Neural progenitor cell (in vitro differentiated cells): ENCODE results near the gene CNTNAP2. TPM values are rescaled to one million over a fixed set of nuclear protein-coding genes. Genes with fewer than 3 reads are reported as not detected.

Experiments
- DNase-seq: peaks from one replicate; pipeline ENCODE4 v3.0.0-alpha.2; 2016; ENCODE audit warnings: low spot score
- H2AFZ ChIP-seq: fragments of 200-600 bp; sonication (generic); replicated peaks from 2 replicates; pipeline ENCODE4 v1.6.1; 2016; ENCODE audit warnings: antibody characterized with exemption
- H3F3A ChIP-seq: fragments of 200-600 bp; sonication (generic); 2 replicates; pipeline ENCODE4 v1.6.1; 2016; ENCODE audit warnings: antibody characterized with exemption, low read depth
- H3K27ac ChIP-seq: fragments of 200-600 bp; sonication (generic); 2 replicates; pipeline ENCODE4 v1.5.1; 2016; ENCODE audit warnings: mild to moderate bottlenecking
- H3K27me3 ChIP-seq: fragments of 200-600 bp; sonication (generic); 2 replicates; pipeline ENCODE4 v1.6.1; 2016; ENCODE audit warnings: mild to moderate bottlenecking, moderate library complexity
- H3K36me3 ChIP-seq: fragments of 200-600 bp; sonication (generic); 2 replicates; pipeline ENCODE4 v1.5.1; 2016
- H3K4me1 ChIP-seq: fragments of 200-600 bp; sonication (generic); 2 replicates; pipeline ENCODE4 v1.6.1; 2016; ENCODE audit warnings: mixed run types
- H3K4me2 ChIP-seq: fragments of 200-600 bp; sonication (generic); 2 replicates; pipeline ENCODE4 v1.6.1; 2016
- H3K4me3 ChIP-seq: fragments of 200-600 bp; sonication (generic); 2 replicates; pipeline ENCODE4 v1.5.1; 2016
- H3K79me2 ChIP-seq: fragments of 200-600 bp; sonication (generic); 2 replicates; pipeline ENCODE4 v1.6.1; 2016; ENCODE audit warnings: low read depth
- H3K9ac ChIP-seq: fragments of 200-600 bp; sonication (generic); 2 replicates; pipeline ENCODE4 v1.6.1; 2016
- H3K9me3 ChIP-seq: fragments of 200-600 bp; sonication (generic); 2 replicates; pipeline ENCODE4 v1.5.1; 2016; ENCODE audit warnings: low read depth
- H4K20me1 ChIP-seq: fragments of 200-600 bp; sonication (generic); 2 replicates; pipeline ENCODE4 v1.6.1; 2016; ENCODE audit warnings: low read depth
- H3K27ac Mint-ChIP-seq: 3 replicates; pipeline ENCODE4 v1.8.0; 2021; ENCODE audit warnings: mixed read lengths
- H3K27me3 Mint-ChIP-seq: 2 replicates; pipeline ENCODE4 v1.8.0; 2022; ENCODE audit warnings: low read depth, mild to moderate bottlenecking, inconsistent platforms, moderate library complexity, mixed read lengths; ENCODE audit not compliant: insufficient read depth
- H3K36me3 Mint-ChIP-seq: 3 replicates; pipeline ENCODE4 v1.8.0; 2021; ENCODE audit warnings: mixed read lengths
- H3K4me1 Mint-ChIP-seq: 3 replicates; pipeline ENCODE4 v1.8.0; 2021; ENCODE audit warnings: mixed read lengths
- H3K4me3 Mint-ChIP-seq: 3 replicates; pipeline ENCODE4 v1.8.0; 2021; ENCODE audit warnings: mild to moderate bottlenecking, moderate library complexity, mixed read lengths
- H3K9me3 Mint-ChIP-seq: 3 replicates; pipeline ENCODE4 v1.8.0; 2020; ENCODE audit warnings: mixed read lengths
- EZH2 ChIP-seq: fragments of 200-600 bp; sonication (generic); IDR thresholded peaks from 2 replicates; pipeline ENCODE4 v1.6.1; 2017; ENCODE audit warnings: antibody characterized with exemption, mild to moderate bottlenecking, moderate library complexity
- EZH2phosphoT487 ChIP-seq: fragments of 200-600 bp; sonication (generic); IDR thresholded peaks from 2 replicates; pipeline ENCODE4 v1.6.1; 2017; ENCODE audit warnings: antibody characterized with exemption
- total RNA-seq: library from RNA; depleted of rRNA; stranded (reverse); fragments of >200 nt; gene quantifications from 2 replicates; pipeline ENCODE4 v1.2.3, GENCODE V29; 2015; ENCODE audit warnings: low replicate concordance
- TF ChIP-seq, protein P1 (sequence below): fragments of 200-600 bp; sonication (generic); IDR thresholded peaks from 2 replicates; pipeline ENCODE4 v1.5.1; 2017; ENCODE audit warnings: antibody characterized with exemption, mild to moderate bottlenecking

Gene CNTNAP2
- total RNA-seq, 1 donor from 2014 or later: 126 TPM

- Histone ChIP-seq H4K20me1 (no peaks in the 10 kb centered on the region), H3K4me2 (no peak overlapping the region), H3K4me1 (no peaks in the 10 kb centered on the region), H3K27ac (no peak overlapping the region), H3K27me3 (no peaks in the 10 kb centered on the region), H3K4me3 (no peak overlapping the region), H2AFZ (no peak overlapping the region), H3K9ac (no peak overlapping the region), H3K36me3 (no peaks in the 10 kb centered on the region), H3K79me2 (no peaks in the 10 kb centered on the region), H3F3A (no peaks in the 10 kb centered on the region), H3K9me3 (no peaks in the 10 kb centered on the region)
- Mint-ChIP-seq H3K36me3 (no peaks in the 10 kb centered on the region), H3K9me3 (no peaks in the 10 kb centered on the region), H3K27me3 (no peaks in the 10 kb centered on the region), H3K4me3 (no peak overlapping the region), H3K4me1 (peaks cover 6% of the 10 kb centered on the region), H3K27ac (no peak overlapping the region)
- TF ChIP-seq EZH2phosphoT487: no peak
- TF ChIP-seq, protein P1, sequence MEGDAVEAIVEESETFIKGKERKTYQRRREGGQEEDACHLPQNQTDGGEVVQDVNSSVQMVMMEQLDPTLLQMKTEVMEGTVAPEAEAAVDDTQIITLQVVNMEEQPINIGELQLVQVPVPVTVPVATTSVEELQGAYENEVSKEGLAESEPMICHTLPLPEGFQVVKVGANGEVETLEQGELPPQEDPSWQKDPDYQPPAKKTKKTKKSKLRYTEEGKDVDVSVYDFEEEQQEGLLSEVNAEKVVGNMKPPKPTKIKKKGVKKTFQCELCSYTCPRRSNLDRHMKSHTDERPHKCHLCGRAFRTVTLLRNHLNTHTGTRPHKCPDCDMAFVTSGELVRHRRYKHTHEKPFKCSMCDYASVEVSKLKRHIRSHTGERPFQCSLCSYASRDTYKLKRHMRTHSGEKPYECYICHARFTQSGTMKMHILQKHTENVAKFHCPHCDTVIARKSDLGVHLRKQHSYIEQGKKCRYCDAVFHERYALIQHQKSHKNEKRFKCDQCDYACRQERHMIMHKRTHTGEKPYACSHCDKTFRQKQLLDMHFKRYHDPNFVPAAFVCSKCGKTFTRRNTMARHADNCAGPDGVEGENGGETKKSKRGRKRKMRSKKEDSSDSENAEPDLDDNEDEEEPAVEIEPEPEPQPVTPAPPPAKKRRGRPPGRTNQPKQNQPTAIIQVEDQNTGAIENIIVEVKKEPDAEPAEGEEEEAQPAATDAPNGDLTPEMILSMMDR: no peak
- no peak for TF ChIP-seq EZH2
- DNase-seq: no peak
Observed at GRCh38 chr7:146285418-146285817, 168.8 kb downstream of the CNTNAP2 start.

DNA sequence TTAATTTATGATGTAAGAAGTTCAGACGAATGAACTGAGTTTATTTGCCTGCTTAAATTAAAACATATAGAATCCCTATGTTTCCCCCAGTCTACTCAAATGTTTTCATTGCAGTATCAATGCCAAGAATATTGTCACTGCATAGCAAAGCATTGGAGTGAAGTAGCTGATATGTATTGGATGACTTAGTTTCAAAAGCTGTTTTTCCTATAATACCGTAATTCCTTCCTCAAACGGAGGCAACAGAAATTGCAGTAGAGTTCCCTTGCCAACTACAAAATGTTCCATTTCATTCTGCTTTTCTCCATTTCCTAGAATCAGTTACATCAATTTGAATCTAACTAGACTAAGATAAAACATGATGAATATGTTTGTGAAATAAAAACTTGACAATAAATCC is 174.1 kb downstream of the CNTNAP2 start:
- TF ChIP-seq EZH2phosphoT487: no peak
- TF ChIP-seq, protein P1: no peak
- no peak for TF ChIP-seq EZH2
- H3K9me3 Mint-ChIP-seq: no peaks in the 10 kb centered on the region
- Histone ChIP-seq H3K27me3 (no peaks in the 10 kb centered on the region), H4K20me1 (no peaks in the 10 kb centered on the region), H3F3A (no peaks in the 10 kb centered on the region), H3K9ac (no peak overlapping the region), H3K9me3 (no peaks in the 10 kb centered on the region), H3K4me2 (no peak overlapping the region), H3K4me3 (no peak overlapping the region), H3K36me3 (no peaks in the 10 kb centered on the region), H2AFZ (no peak overlapping the region), H3K79me2 (no peaks in the 10 kb centered on the region), H3K4me1 (no peaks in the 10 kb centered on the region), H3K27ac (no peak overlapping the region)
- no peak overlapping the region for H3K27ac Mint-ChIP-seq
- no peaks in the 10 kb centered on the region for H3K27me3 Mint-ChIP-seq
- no peaks in the 10 kb centered on the region for H3K36me3 Mint-ChIP-seq
- no peak for DNase-seq
- peaks cover 6% of the 10 kb centered on the region for H3K4me1 Mint-ChIP-seq
- no peak overlapping the region for H3K4me3 Mint-ChIP-seq

- Histone ChIP-seq H4K20me1 (no peaks in the 10 kb centered on the region), H3K36me3 (no peaks in the 10 kb centered on the region), H3K27ac (no peak overlapping the region), H3K79me2 (no peaks in the 10 kb centered on the region), H3K27me3 (no peaks in the 10 kb centered on the region), H3K4me2 (no peak overlapping the region), H3F3A (no peaks in the 10 kb centered on the region), H3K9ac (no peak overlapping the region), H3K4me3 (no peak overlapping the region), H3K4me1 (no peaks in the 10 kb centered on the region), H3K9me3 (no peaks in the 10 kb centered on the region), H2AFZ (no peak overlapping the region)
- no peaks in the 10 kb centered on the region for H3K36me3 Mint-ChIP-seq
- H3K9me3 Mint-ChIP-seq: no peaks in the 10 kb centered on the region
- TF ChIP-seq, protein P1: no peak
- H3K4me3 Mint-ChIP-seq: no peak overlapping the region
- no peaks in the 10 kb centered on the region for H3K4me1 Mint-ChIP-seq
- H3K27me3 Mint-ChIP-seq: no peaks in the 10 kb centered on the region
- H3K27ac Mint-ChIP-seq: no peak overlapping the region
- no peak for DNase-seq
Observed at GRCh38 chr7:146291900-146292299, 175.3 kb downstream of the CNTNAP2 start.

- H3K4me1 Mint-ChIP-seq: no peaks in the 10 kb centered on the region
- Histone ChIP-seq H2AFZ (no peak overlapping the region), H3K27ac (no peak overlapping the region), H3K4me2 (no peak overlapping the region), H3K36me3 (no peaks in the 10 kb centered on the region), H3K27me3 (no peaks in the 10 kb centered on the region), H3K79me2 (no peaks in the 10 kb centered on the region), H3K9ac (no peak overlapping the region), H3K4me3 (no peak overlapping the region), H3F3A (no peaks in the 10 kb centered on the region), H3K9me3 (no peaks in the 10 kb centered on the region), H3K4me1 (no peaks in the 10 kb centered on the region), H4K20me1 (no peaks in the 10 kb centered on the region)
- TF ChIP-seq EZH2phosphoT487: no peak
- TF ChIP-seq EZH2: no peak
- TF ChIP-seq, protein P1: no peak
- no peak overlapping the region for H3K27ac Mint-ChIP-seq
- no peaks in the 10 kb centered on the region for H3K9me3 Mint-ChIP-seq
- DNase-seq: no peak
- H3K36me3 Mint-ChIP-seq: no peaks in the 10 kb centered on the region
- no peak overlapping the region for H3K4me3 Mint-ChIP-seq
- no peaks in the 10 kb centered on the region for H3K27me3 Mint-ChIP-seq
Observed at GRCh38 chr7:146296028-146296427, 179.4 kb downstream of the CNTNAP2 start.
